PC-9 (cell line): ENCODE results near the gene INSYN2B.

Experiments
- CTCF ChIP-seq: fragments of 200-600 bp; sonication (generic); conservative IDR thresholded peaks from 2 replicates; pipeline ENCODE4 v1.6.1; 2017; ENCODE audit warnings: mixed run types, antibody characterized with exemption, mild to moderate bottlenecking, moderate library complexity
- EZH2 ChIP-seq: fragments of 200-600 bp; sonication (generic); IDR thresholded peaks from 2 replicates; pipeline ENCODE4 v1.8.0; 2017; ENCODE audit warnings: antibody characterized with exemption, low read depth

GRCh38 chr5:169958278-169958677 is 22.0 kb downstream of the INSYN2B start:
- TF ChIP-seq CTCF (no peak), EZH2 (no peak)
